ENCODE results near the gene ALG12. TPM values are rescaled to one million over a fixed set of nuclear protein-coding genes. Genes with fewer than 3 reads are reported as not detected.

The ALG12 gene
- total and polyA plus RNA-seq, 2 of the 4 experiments (the other 2 are of a cell fraction): 7.2 to 10.9 TPM

GRCh38 chr22:49953680-49954344, 35.6 kb upstream of the ALG12 start:
- Histone ChIP-seq H3K4me2 (ENCODE audit: low read depth, low read length) (no peak overlapping the region), H4K91ac (ENCODE audit: insufficient read depth, low read depth, low read length) (peak overlapping the region; percentile 76), H3K79me1 (ENCODE audit: low read depth in 1 of 2, low read length in 2 of 2) (0 out of 4 replicates have a peak, but pooled peaks cover 0 to 4% of the 10 kb centered on the region in 2 experiments), H2AFZ (replicated peaks; ENCODE audit: low read length, poor library complexity) (peak overlapping the region; percentile 76), H3K36me3 (ENCODE audit: control insufficient read depth, insufficient read depth, low read length) (no peaks in the 10 kb centered on the region), H3K4me1 (ENCODE audit: control insufficient read depth, insufficient read depth, low read length) (peaks cover 40% of the 10 kb centered on the region), H2BK120ac (ENCODE audit: low read depth, low read length) (peak overlapping the region; percentile 94), H4K20me1 (ENCODE audit: insufficient read depth, low read length) (no peaks in the 10 kb centered on the region), H4K8ac (ENCODE audit: low read depth in 2 of 2, low read length in 2 of 2) (peak overlapping the region in 1 of 2 experiments; percentile 56; a peak in 3 of 4 replicates), H3K23ac (ENCODE audit: low read depth, low read length) (no peak overlapping the region), H3K56ac (ENCODE audit: extremely low read depth, insufficient read depth, low read length) (no peak overlapping the region), H3K4ac (ENCODE audit: low read depth, low read length) (peak overlapping the region; percentile 100), H3K9me1 (ENCODE audit: insufficient read depth, low read length) (peaks cover 23% of the 10 kb centered on the region), H2AK5ac (ENCODE audit: low read depth, low read length) (peak overlapping the region; percentile 99), H3K9ac (ENCODE audit: low read depth, low read length) (no peak overlapping the region), H3K18ac (ENCODE audit: low read depth, low read length) (peak overlapping the region; percentile 41; the same call in 1 of the 2 replicates), H3K27ac (ENCODE audit: insufficient read depth, low read length) (peak overlapping the region; percentile 16; the same call in 1 of the 2 replicates), H3K4me3 (ENCODE audit: insufficient read depth, low read depth, low read length) (no peak overlapping the region), H2BK5ac (ENCODE audit: low read depth, low read length, poor library complexity, severe bottlenecking) (peak overlapping the region; percentile 86), H2AK9ac (replicated peaks; ENCODE audit: low read depth, low read length, poor library complexity) (peak overlapping the region; percentile 99), H3K9me3 (ENCODE audit: control insufficient read depth, insufficient read depth, low read length) (no peaks in the 10 kb centered on the region), H3K27me3 (ENCODE audit: control insufficient read depth, insufficient read depth, low read length) (no peaks in the 10 kb centered on the region), H3K14ac (replicated peaks; ENCODE audit: low read depth, low read length) (peak overlapping the region; percentile 45; the same call in 1 of the 2 replicates), H2BK15ac (ENCODE audit: low read depth, low read length) (peak overlapping the region; percentile 71; the same call in 2 of the 3 replicates), H4K5ac (ENCODE audit: low read depth, low read length) (peak overlapping the region; percentile 64), H2BK20ac (ENCODE audit: low read depth, low read length) (peak overlapping the region; percentile 68)
- dilution Hi-C loops (cut with HindIII; ENCODE audit: low sequenced_read_pairs, unreplicated experiment) (no loop called here), intact Hi-C loops (cut with micrococcal nuclease) (no loop called here), in situ Hi-C loops (cut with MboI; ENCODE audit: low sequenced_read_pairs) (no loop called here)
- no TSS peak for BruUV-seq (replicated peaks)
- DNase-seq (no peak), ATAC-seq (ENCODE audit: low read depth) (no peak)
- POLR2A ChIA-PET (ENCODE audit: unreplicated experiment): no interaction called here
- CTCF ChIA-PET: no interaction called here
- WGBS, 2 experiments (ENCODE audit: extremely low coverage in 2 of 2, insufficient read length in 1 of 2): 83% methylated on average over 9 of the region's 18 CpGs; no CpG with 5 or more reads in 1 of the 2 experiments
- TF ChIP-seq MXI1 (IDR thresholded peaks at IDR 0.05; ENCODE audit: borderline replicate concordance, low read depth, low read length): no peak
- no peak for TF ChIP-seq NFE2L2 (IDR thresholded peaks at IDR 0.05; ENCODE audit: low read depth, low read length)

Measured in IMR-90 (cell line).